Liver (tissue), 9 donors: Measurements from ENCODE around the gene MED31. TPM values are rescaled to one million over a fixed set of nuclear protein-coding genes. Genes with fewer than 3 reads are reported as not detected.

Source experiments
- DNase-seq: peaks from one replicate; pipeline ENCODE4 v3.0.0-alpha.2; 2017; ENCODE audit warnings: low spot score
- H3K27ac ChIP-seq, 2 donors: one replicate each; pipeline ENCODE4 v1.7.0; 2013; ENCODE audit warnings: inconsistent platforms in 2 of 2, low read length in 2 of 2, control low read depth in 1 of 2, low read depth in 1 of 2, mild to moderate bottlenecking in 1 of 2
- H3K27me3 ChIP-seq, 4 donors: one replicate each; pipeline versions ENCODE4 v1.6.1 to v1.7.0; 2013; ENCODE audit warnings: low read length in 3 of 4, inconsistent platforms in 1 of 4, mild to moderate bottlenecking in 1 of 4, moderate library complexity in 1 of 4; ENCODE audit not compliant: control insufficient read depth in 4 of 4, insufficient read depth in 4 of 4
- H3K36me3 ChIP-seq, 4 donors: one replicate each; pipeline versions ENCODE4 v1.6.1 to v1.7.0; 2013; ENCODE audit warnings: low read length in 3 of 4, mild to moderate bottlenecking in 3 of 4, low read depth in 1 of 4, moderate library complexity in 1 of 4; ENCODE audit not compliant: control insufficient read depth in 4 of 4, insufficient read depth in 3 of 4
- H3K4me1 ChIP-seq, 4 donors: one replicate each; pipeline versions ENCODE4 v1.6.1 to v1.7.0; 2013; ENCODE audit warnings: low read length in 3 of 4, mild to moderate bottlenecking in 3 of 4, moderate library complexity in 1 of 4; ENCODE audit not compliant: control insufficient read depth in 4 of 4, insufficient read depth in 4 of 4
- H3K4me3 ChIP-seq, 3 donors: one replicate each; pipeline versions ENCODE4 v1.6.1 to v1.7.0; 2013; ENCODE audit warnings: low read length in 3 of 3, control low read depth in 1 of 3, low read depth in 1 of 3, mild to moderate bottlenecking in 1 of 3
- H3K9ac ChIP-seq, 2 donors: one replicate each; pipeline ENCODE4 v1.7.0; 2013; ENCODE audit warnings: low read length in 2 of 2, mild to moderate bottlenecking in 2 of 2, moderate library complexity in 2 of 2, control low read depth in 1 of 2, low read depth in 1 of 2
- H3K9me3 ChIP-seq, 4 donors: one replicate each; pipeline versions ENCODE4 v1.6.1 to v1.7.0; 2013; ENCODE audit warnings: low read length in 3 of 4; ENCODE audit not compliant: control insufficient read depth in 4 of 4
- EGR1 ChIP-seq, 2 donors: IDR thresholded peaks; 2 replicates each; pipeline ENCODE4 v1.6.1; 2016 to 2018; ENCODE audit warnings: antibody characterized with exemption in 2 of 2, low read depth in 2 of 2
- FOXA1 ChIP-seq: IDR thresholded peaks from 2 replicates; pipeline ENCODE4 v1.6.1; 2016; ENCODE audit warnings: antibody characterized with exemption
- FOXA2 ChIP-seq: IDR thresholded peaks from 2 replicates; pipeline ENCODE4 v1.6.1; 2016; ENCODE audit warnings: antibody characterized with exemption
- GABPA ChIP-seq, 2 donors: IDR thresholded peaks in 1 of 2; conservative IDR thresholded peaks in 1 of 2; 2 replicates each; pipeline ENCODE4 v1.6.1; 2016; ENCODE audit warnings: antibody characterized with exemption in 2 of 2, mild to moderate bottlenecking in 1 of 2, moderate library complexity in 1 of 2
- HNF4A ChIP-seq, 2 donors: conservative IDR thresholded peaks; 2 replicates each; pipeline ENCODE4 v1.6.1; 2016; ENCODE audit warnings: antibody characterized with exemption in 2 of 2, mild to moderate bottlenecking in 2 of 2
- HNF4G ChIP-seq: IDR thresholded peaks from 2 replicates; pipeline ENCODE4 v1.6.1; 2016; ENCODE audit warnings: antibody characterized with exemption
- NR2F2 ChIP-seq: IDR thresholded peaks from 2 replicates; pipeline ENCODE4 v1.6.1; 2016; ENCODE audit warnings: antibody characterized with exemption
- RAD21 ChIP-seq, 2 donors: IDR thresholded peaks; 2 replicates each; pipeline ENCODE4 v1.6.1; 2016; ENCODE audit warnings: antibody characterized with exemption in 2 of 2, mild to moderate bottlenecking in 2 of 2
- TAF1 ChIP-seq: conservative IDR thresholded peaks from 2 replicates; pipeline ENCODE4 v1.6.1; 2016; ENCODE audit warnings: antibody characterized with exemption, mild to moderate bottlenecking
- YY1 ChIP-seq: IDR thresholded peaks from 2 replicates; pipeline ENCODE4 v1.6.1; 2016; ENCODE audit warnings: antibody characterized with exemption, mild to moderate bottlenecking
- WGBS: extraction: QIAGEN DNeasy Blood & Tissue Kit; methylation state at CpG from one replicate; pipeline ENCODE4 v1.1.7; 2013; 5-methylcytosine and 5-hydroxymethylcytosine counted together
- polyA plus RNA-seq, 2 donors: library from polyadenylated mRNA; stranded (reverse) in 1 of 2; unstranded in 1 of 2; fragments of 200-250 nt in 1 of 2; fragments of >200 nt in 1 of 2; fragmentation: Nextera tagmentation in 1 of 2; extraction: Ambion mirVana in 1 of 2; gene quantifications; one replicate each; pipeline versions ENCODE4 v1.2.1 to v1.2.3, GENCODE V29; 2013 to 2015
- total RNA-seq, 2 donors: library from RNA; depleted of rRNA; stranded (reverse); fragments of >200 nt; gene quantifications; one replicate each; pipeline ENCODE4 v1.2.3, GENCODE V29; 2014
- TF ChIP-seq, protein P1 (sequence below): IDR thresholded peaks from 2 replicates; pipeline ENCODE4 v1.6.1; 2016; ENCODE audit warnings: antibody characterized with exemption
- TF ChIP-seq, protein P2 (sequence below): IDR thresholded peaks from 2 replicates; pipeline ENCODE4 v1.6.1; 2016; ENCODE audit warnings: antibody characterized with exemption
- TF ChIP-seq, protein P3 (sequence below): fragments of 150-350 bp; IDR thresholded peaks from 2 replicates; pipeline ENCODE4 v1.5.1; 2017; ENCODE audit warnings: improper control_type of control experiment, low read depth, low read length; ENCODE audit not compliant: missing input control
- TF ChIP-seq, protein P4 (sequence below): IDR thresholded peaks from 2 replicates; pipeline ENCODE4 v1.6.1; 2016; ENCODE audit warnings: antibody characterized with exemption, mild to moderate bottlenecking
- donor health status: healthy.
- donor health status: healthy.
- donor health status: healthy.
- donor health status: healthy.
- donor health status: healthy.

Gene MED31
- total and polyA plus RNA-seq, 4 donors: 6.9 to 29.8 (median 8.7) TPM

DNA sequence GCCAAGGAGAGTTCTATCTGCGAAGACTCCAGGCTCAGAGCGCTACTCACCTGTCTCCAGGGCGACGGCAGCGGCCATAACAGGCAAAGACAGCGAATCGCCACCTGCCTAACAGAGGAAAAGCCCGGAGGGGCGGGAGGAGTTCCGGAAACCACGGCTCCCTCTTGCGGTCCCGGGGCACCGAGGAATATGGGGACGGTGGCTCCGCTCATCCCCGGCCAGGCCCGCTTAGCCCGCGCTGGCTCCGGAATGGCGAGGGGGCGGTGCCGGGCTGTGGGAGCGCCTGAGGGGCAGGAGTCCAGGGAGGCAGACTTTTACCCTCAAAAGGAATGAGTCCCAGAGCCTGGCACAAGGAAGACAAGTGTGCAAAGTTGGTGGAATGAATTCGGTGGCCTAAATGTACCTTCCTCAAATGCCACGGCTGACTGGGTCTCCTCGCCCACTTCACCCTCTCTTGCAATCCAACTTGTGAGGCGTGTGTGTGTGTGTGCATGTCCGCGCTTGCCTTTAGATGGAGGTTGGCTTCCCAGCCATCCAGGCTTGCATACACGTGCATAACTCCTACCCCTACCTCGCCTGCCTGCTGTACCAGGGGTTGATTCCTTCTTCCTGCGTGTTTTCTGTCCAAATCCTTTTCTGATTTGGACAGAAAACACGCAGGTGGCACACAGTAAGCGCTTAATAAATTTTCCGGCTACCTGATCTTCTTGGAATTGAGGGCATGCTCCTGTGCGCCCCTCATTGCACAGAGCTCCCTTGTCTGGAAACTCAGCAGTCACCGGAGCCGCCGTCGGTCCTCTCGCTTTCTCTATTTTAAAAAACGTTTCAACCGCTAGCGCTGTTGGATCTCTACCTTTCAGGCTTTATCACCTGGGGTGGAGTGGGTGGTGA, 3.7 kb upstream of the MED31 start:
- no peak overlapping the region for H3K9ac ChIP-seq
- peaks cover 2 to 34% (median 28%) of the 10 kb centered on the region in 4 donors for H3K4me1 ChIP-seq
- H3K9me3 ChIP-seq: no peaks in the 10 kb centered on the region
- H3K36me3 ChIP-seq: no peaks in the 10 kb centered on the region
- H3K27me3 ChIP-seq: no peaks in the 10 kb centered on the region
- 38% methylated on average over 46 of the region's 46 CpGs for WGBS
- H3K27ac ChIP-seq: no peak overlapping the region
- DNase-seq: no peak
- H3K4me3 ChIP-seq: peak overlapping the region in 1 of 3 donors; percentile 2
- TF ChIP-seq, protein P1, sequence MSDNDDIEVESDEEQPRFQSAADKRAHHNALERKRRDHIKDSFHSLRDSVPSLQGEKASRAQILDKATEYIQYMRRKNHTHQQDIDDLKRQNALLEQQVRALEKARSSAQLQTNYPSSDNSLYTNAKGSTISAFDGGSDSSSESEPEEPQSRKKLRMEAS: no peak
- TF ChIP-seq FOXA1 (no peak), EGR1 (IDR thresholded peaks at IDR 0.05; ENCODE audit: low read depth in 2 of 2) (no peak), YY1 (no peak), FOXA2 (no peak), GABPA (IDR thresholded peaks at IDR 0.05 in 1 of 2, conservative IDR thresholded peaks at IDR 0.05 in 1 of 2) (no peak), HNF4A (conservative IDR thresholded peaks at IDR 0.05) (no peak)
- TF ChIP-seq, protein P2, sequence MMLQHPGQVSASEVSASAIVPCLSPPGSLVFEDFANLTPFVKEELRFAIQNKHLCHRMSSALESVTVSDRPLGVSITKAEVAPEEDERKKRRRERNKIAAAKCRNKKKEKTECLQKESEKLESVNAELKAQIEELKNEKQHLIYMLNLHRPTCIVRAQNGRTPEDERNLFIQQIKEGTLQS: no peak
- TF ChIP-seq, protein P3, sequence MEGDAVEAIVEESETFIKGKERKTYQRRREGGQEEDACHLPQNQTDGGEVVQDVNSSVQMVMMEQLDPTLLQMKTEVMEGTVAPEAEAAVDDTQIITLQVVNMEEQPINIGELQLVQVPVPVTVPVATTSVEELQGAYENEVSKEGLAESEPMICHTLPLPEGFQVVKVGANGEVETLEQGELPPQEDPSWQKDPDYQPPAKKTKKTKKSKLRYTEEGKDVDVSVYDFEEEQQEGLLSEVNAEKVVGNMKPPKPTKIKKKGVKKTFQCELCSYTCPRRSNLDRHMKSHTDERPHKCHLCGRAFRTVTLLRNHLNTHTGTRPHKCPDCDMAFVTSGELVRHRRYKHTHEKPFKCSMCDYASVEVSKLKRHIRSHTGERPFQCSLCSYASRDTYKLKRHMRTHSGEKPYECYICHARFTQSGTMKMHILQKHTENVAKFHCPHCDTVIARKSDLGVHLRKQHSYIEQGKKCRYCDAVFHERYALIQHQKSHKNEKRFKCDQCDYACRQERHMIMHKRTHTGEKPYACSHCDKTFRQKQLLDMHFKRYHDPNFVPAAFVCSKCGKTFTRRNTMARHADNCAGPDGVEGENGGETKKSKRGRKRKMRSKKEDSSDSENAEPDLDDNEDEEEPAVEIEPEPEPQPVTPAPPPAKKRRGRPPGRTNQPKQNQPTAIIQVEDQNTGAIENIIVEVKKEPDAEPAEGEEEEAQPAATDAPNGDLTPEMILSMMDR: no peak

DNA sequence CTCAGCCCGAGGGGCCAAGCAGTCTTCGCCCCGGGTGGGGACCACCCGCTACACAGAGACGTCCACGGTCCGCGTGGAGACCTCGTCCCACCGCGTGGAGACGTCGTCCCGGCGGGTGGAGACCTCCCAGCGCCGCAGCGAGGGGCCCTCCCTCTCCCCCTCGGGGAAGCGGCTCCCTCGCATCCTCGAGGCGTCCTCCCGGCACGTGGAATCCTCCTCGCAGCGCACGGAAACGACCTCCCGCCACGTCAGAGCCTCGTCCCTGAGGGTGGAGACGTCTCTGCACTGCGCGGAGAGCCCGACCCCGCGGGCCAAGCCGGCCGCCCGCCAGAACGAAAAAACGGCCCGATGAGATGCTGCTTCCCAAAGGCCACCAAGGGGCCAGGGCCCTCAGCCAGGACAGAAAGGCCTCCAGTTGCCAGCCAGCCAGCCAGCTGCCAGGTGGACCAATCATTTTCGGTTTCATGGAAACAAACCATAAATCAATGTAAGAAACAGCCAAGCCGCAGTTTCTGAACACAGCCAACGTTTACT, 581 bp upstream of the MED31 start:
- TF ChIP-seq HNF4A (conservative IDR thresholded peaks at IDR 0.05): peak in 1 of 2 donors; percentile 13
- TF ChIP-seq NR2F2: no peak
- no peak for TF ChIP-seq TAF1
- TF ChIP-seq HNF4G: no peak
- TF ChIP-seq, protein P1: peak; percentile 24
- no peak for TF ChIP-seq GABPA (IDR thresholded peaks at IDR 0.05 in 1 of 2, conservative IDR thresholded peaks at IDR 0.05 in 1 of 2)
- no peak for TF ChIP-seq FOXA1
- Histone ChIP-seq H3K4me1 (peaks cover 3 to 46% (median 38%) of the 10 kb centered on the region in 4 donors), H3K9ac (no peak overlapping the region), H3K4me3 (peak overlapping the region; percentile 61 to 99 (median 87)), H3K9me3 (no peaks in the 10 kb centered on the region), H3K27me3 (no peaks in the 10 kb centered on the region), H3K36me3 (peaks cover 0 to 5% (median 3%) of the 10 kb centered on the region in 4 donors), H3K27ac (peak overlapping the region; percentile 89 to 92)
- DNase-seq: no peak
- 6% methylated on average over 47 of the region's 47 CpGs for WGBS

DNA sequence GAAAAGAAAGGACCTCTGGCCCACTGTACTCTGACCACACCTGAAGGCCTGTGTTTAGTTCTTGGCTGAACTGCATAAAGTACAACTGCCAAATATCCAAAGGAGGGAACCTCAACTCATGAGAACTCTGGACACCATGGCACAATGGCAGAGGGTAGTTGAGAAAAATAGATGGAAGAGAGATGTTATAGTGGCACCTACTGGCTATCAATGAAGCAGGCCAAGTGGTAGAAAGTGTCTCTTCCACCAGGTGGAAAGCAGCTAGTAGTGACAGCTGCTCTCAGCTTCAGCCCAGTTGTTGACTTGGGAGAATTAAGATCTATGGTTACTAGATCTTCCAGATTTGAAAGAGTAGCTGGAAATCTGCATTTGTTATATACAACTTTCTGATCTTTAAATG, 3.2 kb downstream of the MED31 start:
- Histone ChIP-seq H3K27ac (no peak overlapping the region), H3K4me1 (peaks cover 3 to 37% (median 29%) of the 10 kb centered on the region in 4 donors), H3K36me3 (peaks cover 3 to 18% (median 11%) of the 10 kb centered on the region in 4 donors), H3K9me3 (no peaks in the 10 kb centered on the region), H3K9ac (no peak overlapping the region), H3K4me3 (no peak overlapping the region), H3K27me3 (no peaks in the 10 kb centered on the region)
- TF ChIP-seq, protein P4, sequence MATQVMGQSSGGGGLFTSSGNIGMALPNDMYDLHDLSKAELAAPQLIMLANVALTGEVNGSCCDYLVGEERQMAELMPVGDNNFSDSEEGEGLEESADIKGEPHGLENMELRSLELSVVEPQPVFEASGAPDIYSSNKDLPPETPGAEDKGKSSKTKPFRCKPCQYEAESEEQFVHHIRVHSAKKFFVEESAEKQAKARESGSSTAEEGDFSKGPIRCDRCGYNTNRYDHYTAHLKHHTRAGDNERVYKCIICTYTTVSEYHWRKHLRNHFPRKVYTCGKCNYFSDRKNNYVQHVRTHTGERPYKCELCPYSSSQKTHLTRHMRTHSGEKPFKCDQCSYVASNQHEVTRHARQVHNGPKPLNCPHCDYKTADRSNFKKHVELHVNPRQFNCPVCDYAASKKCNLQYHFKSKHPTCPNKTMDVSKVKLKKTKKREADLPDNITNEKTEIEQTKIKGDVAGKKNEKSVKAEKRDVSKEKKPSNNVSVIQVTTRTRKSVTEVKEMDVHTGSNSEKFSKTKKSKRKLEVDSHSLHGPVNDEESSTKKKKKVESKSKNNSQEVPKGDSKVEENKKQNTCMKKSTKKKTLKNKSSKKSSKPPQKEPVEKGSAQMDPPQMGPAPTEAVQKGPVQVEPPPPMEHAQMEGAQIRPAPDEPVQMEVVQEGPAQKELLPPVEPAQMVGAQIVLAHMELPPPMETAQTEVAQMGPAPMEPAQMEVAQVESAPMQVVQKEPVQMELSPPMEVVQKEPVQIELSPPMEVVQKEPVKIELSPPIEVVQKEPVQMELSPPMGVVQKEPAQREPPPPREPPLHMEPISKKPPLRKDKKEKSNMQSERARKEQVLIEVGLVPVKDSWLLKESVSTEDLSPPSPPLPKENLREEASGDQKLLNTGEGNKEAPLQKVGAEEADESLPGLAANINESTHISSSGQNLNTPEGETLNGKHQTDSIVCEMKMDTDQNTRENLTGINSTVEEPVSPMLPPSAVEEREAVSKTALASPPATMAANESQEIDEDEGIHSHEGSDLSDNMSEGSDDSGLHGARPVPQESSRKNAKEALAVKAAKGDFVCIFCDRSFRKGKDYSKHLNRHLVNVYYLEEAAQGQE: no peak
- peak; percentile 54 to 64 for TF ChIP-seq RAD21 (IDR thresholded peaks at IDR 0.05)
- DNase-seq: no peak
